Activated CD4-positive, alpha-beta T cell treated with anti-CD3 and anti-CD28 coated beads for 24 hours (primary cell): ENCODE measurements around the gene PLXND1.

Source experiments
- DNase-seq, 2 donors: peaks; one replicate each; pipeline ENCODE4 v3.0.0-alpha.2; 2020; ENCODE audit warnings: low read depth in 2 of 2

Gene PLXND1

GRCh38 chr3:129564981-129565644 is 41.4 kb downstream of the PLXND1 start:
- DNase-seq = no peak

- no peak for DNase-seq
Observed at GRCh38 chr3:129563850-129564535, 42.5 kb downstream of the PLXND1 start.

- DNase-seq = no peak
Observed at GRCh38 chr3:129563332-129563731, 43.1 kb downstream of the PLXND1 start.

GRCh38 chr3:129562803-129563202 is 43.7 kb downstream of the PLXND1 start:
- DNase-seq = no peak

- DNase-seq = no peak
Observed at GRCh38 chr3:129561619-129562248, 44.7 kb downstream of the PLXND1 start.

- DNase-seq = no peak
Observed at GRCh38 chr3:129560911-129561594, 45.4 kb downstream of the PLXND1 start.

GRCh38 chr3:129560269-129560787 is 46.1 kb downstream of the PLXND1 start:
- no peak for DNase-seq

GRCh38 chr3:129559565-129560079 is 46.9 kb downstream of the PLXND1 start:
- no peak for DNase-seq

GRCh38 chr3:129558772-129559564 is 47.5 kb downstream of the PLXND1 start:
- DNase-seq = no peak

GRCh38 chr3:129558081-129558771 is 48.2 kb downstream of the PLXND1 start:
- no peak for DNase-seq

- DNase-seq = no peak
Observed at GRCh38 chr3:129557548-129557894, 49.0 kb downstream of the PLXND1 start.

- DNase-seq = no peak
Observed at GRCh38 chr3:129556890-129557547, 49.5 kb downstream of the PLXND1 start.

- no peak for DNase-seq
Observed at GRCh38 chr3:129556358-129556695, 50.1 kb downstream of the PLXND1 start.

GRCh38 chr3:129555616-129556357 is 50.7 kb downstream of the PLXND1 start:
- DNase-seq = no peak

- no peak for DNase-seq
Observed at GRCh38 chr3:129555153-129555550, 51.3 kb downstream of the PLXND1 start.

GRCh38 chr3:129554356-129555152 is 51.9 kb downstream of the PLXND1 start:
- DNase-seq = no peak

- DNase-seq = no peak
Observed at GRCh38 chr3:129553719-129554118, 52.8 kb downstream of the PLXND1 start.

GRCh38 chr3:129553171-129553570 is 53.3 kb downstream of the PLXND1 start:
- no peak for DNase-seq
